ENCODE measurements around the gene TMSB4X.

GRCh38 chrX:12967711-12968465, 7.0 kb upstream of the TMSB4X start:
- TF ChIP-seq CTCF (IDR thresholded peaks at IDR 0.05; ENCODE audit: low read length) (no peak), EZH2 (IDR thresholded peaks at IDR 0.05; ENCODE audit: borderline replicate concordance, low read length) (no peak)
